Osteocyte (in vitro differentiated cells): ENCODE data around the gene PIGK. TPM values are rescaled to one million over a fixed set of nuclear protein-coding genes. Genes with fewer than 3 reads are reported as not detected.
"Not testable (repeated sequence)": the region's sequence is repeated elsewhere in the genome, so short reads cannot be mapped to it uniquely, and the experiment has no call there.

ENCODE experiments used
- DNase-seq: peaks from one replicate; pipeline ENCODE4 v3.0.0; 2021; ENCODE audit warnings: mixed read lengths; ENCODE audit not compliant: unreplicated experiment; ENCODE audit errors: extremely low spot score
- H3K27ac Mint-ChIP-seq: one replicate; pipeline ENCODE4 v1.8.0; 2021; ENCODE audit warnings: mild to moderate bottlenecking, mixed read lengths; ENCODE audit not compliant: unreplicated experiment
- H3K27me3 Mint-ChIP-seq: one replicate; pipeline ENCODE4 v1.8.0; 2021; ENCODE audit warnings: mixed read lengths; ENCODE audit not compliant: unreplicated experiment
- H3K36me3 Mint-ChIP-seq: one replicate; pipeline ENCODE4 v1.8.0; 2021; ENCODE audit warnings: mixed read lengths; ENCODE audit not compliant: unreplicated experiment
- H3K4me1 Mint-ChIP-seq: one replicate; pipeline ENCODE4 v1.8.0; 2021; ENCODE audit warnings: mixed read lengths; ENCODE audit not compliant: unreplicated experiment
- H3K4me3 Mint-ChIP-seq: one replicate; pipeline ENCODE4 v1.8.0; 2021; ENCODE audit warnings: mild to moderate bottlenecking, moderate library complexity, mixed read lengths; ENCODE audit not compliant: unreplicated experiment
- H3K9me3 Mint-ChIP-seq: one replicate; pipeline ENCODE4 v1.8.0; 2021; ENCODE audit warnings: mixed read lengths; ENCODE audit not compliant: unreplicated experiment
- CTCF ChIP-seq: fragments of 200-600 bp; sonication (generic); IDR thresholded peaks from 2 replicates; pipeline ENCODE4 v1.5.0; 2021; ENCODE audit warnings: antibody characterized with exemption, mild to moderate bottlenecking, moderate library complexity
- total RNA-seq: library from RNA; stranded (reverse); gene quantifications from 2 replicates; pipeline ENCODE4 v1.2.1, GENCODE V29; 2021

The PIGK gene
- total RNA-seq, 1 donor from 2014 or later = 53.8 TPM

GRCh38 chr1:77222496-77222895 is 3.3 kb upstream of the PIGK start:
- Mint-ChIP-seq H3K4me1 (peaks cover 24% of the 10 kb centered on the region), H3K4me3 (no peak overlapping the region), H3K27ac (no peak overlapping the region), H3K27me3 (no peaks in the 10 kb centered on the region), H3K36me3 (peaks cover 16% of the 10 kb centered on the region), H3K9me3 (no peaks in the 10 kb centered on the region)
- no peak for DNase-seq
- no peak for TF ChIP-seq CTCF

- Mint-ChIP-seq H3K27ac (no peak overlapping the region), H3K4me1 (peaks cover 28% of the 10 kb centered on the region), H3K27me3 (no peaks in the 10 kb centered on the region), H3K4me3 (peak overlapping the region; percentile 66), H3K36me3 (peaks cover 17% of the 10 kb centered on the region), H3K9me3 (no peaks in the 10 kb centered on the region)
- no peak for DNase-seq
- no peak for TF ChIP-seq CTCF
Measured at GRCh38 chr1:77220687-77221463, 1.6 kb upstream of the PIGK start.

GRCh38 chr1:77218477-77219165 is 609 bp downstream of the PIGK start:
- Mint-ChIP-seq H3K27ac (peak overlapping the region; percentile 95), H3K27me3 (no peaks in the 10 kb centered on the region), H3K4me1 (peaks cover 28% of the 10 kb centered on the region), H3K4me3 (peak overlapping the region; percentile 93), H3K9me3 (no peaks in the 10 kb centered on the region), H3K36me3 (peaks cover 17% of the 10 kb centered on the region)
- DNase-seq = no peak
- TF ChIP-seq CTCF = no peak

- DNase-seq, H3K36me3 Mint-ChIP-seq, H3K27ac Mint-ChIP-seq, H3K27me3 Mint-ChIP-seq, H3K9me3 Mint-ChIP-seq, H3K4me3 Mint-ChIP-seq: not testable (repeated sequence)
- peaks cover 23% of the 10 kb centered on the region for H3K4me1 Mint-ChIP-seq
Measured at GRCh38 chr1:77204043-77204442, 15.2 kb downstream of the PIGK start.

- Mint-ChIP-seq H3K4me3 (no peak overlapping the region), H3K36me3 (peaks cover 10% of the 10 kb centered on the region), H3K4me1 (peaks cover 20% of the 10 kb centered on the region), H3K27ac (peak overlapping the region; percentile 83), H3K27me3 (no peaks in the 10 kb centered on the region), H3K9me3 (peaks cover 8% of the 10 kb centered on the region)
- no peak for TF ChIP-seq CTCF
- no peak for DNase-seq
Measured at GRCh38 chr1:77202751-77203150, 16.5 kb downstream of the PIGK start.
